ENCODE results near the gene CNGA3. TPM values are rescaled to one million over a fixed set of nuclear protein-coding genes. Genes with fewer than 3 reads are reported as not detected.

Gene CNGA3
- total and polyA plus RNA-seq, 10 of the 15 experiments (the other 5 are each of a cell fraction or from before 2014, with no cell fraction given), result not detected

DNA sequence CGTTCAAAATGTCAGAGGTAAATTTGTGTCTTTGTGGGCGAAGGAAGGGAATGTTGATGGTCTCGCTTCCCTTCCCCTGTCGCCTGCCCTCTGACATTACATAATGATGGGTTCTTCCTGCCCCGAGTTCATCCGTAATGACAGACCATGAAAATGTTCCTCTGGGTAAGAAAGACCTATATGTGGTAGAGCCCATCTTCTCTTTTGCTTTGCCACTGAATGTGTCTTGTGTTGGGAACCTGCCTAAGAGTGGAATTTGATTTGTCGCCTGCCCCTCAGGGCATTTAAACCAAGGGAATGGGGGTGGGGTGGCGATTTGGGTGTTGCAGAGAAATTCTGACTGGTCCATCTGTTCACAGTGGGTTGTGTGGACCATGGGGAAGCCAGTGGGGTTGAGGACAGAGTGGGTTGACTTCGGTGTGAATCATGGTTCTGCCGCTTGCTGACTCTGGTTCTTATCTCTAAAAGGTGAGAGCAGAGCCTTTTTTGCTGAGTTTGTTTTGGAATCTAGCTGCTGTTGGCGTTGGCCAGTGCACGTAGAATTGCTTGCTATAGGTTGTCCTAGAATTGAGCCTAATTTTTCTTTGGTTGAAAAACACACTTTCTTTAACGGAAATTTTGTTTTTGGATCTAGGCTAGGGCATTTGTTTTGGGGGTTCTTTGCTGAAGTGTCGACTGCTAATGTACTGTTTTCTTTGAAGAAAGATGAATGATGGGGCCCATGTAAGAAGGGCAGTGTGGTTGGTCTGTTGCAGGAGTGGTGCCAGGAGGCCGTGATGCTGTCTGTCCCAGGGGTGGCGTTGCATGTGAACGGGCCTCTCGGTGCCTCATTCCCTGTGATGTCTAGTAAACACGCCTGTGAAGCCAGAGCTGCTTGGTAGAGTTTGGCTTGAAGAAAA is 99.7 kb downstream of the CNGA3 start (continued):
- TF ChIP-seq SUZ12 (IDR thresholded peaks at IDR 0.05; ENCODE audit: unreplicated experiment) (no peak), KDM1A (IDR thresholded peaks at IDR 0.05; ENCODE audit: borderline replicate concordance) (no peak), NR2C2 (IDR thresholded peaks at IDR 0.05; ENCODE audit: borderline replicate concordance, control insufficient read depth, insufficient read length, low read depth) (no peak), KLF5 (IDR thresholded peaks at IDR 0.05; ENCODE audit: partially characterized antibody) (no peak), SMAD1 (IDR thresholded peaks at IDR 0.05; ENCODE audit: low read depth, partially characterized antibody) (no peak), PAX8 (IDR thresholded peaks at IDR 0.05) (no peak), TCF12 (IDR thresholded peaks at IDR 0.05; ENCODE audit: low read depth, low read length) (no peak), MXI1 (IDR thresholded peaks at IDR 0.05; ENCODE audit: low read depth, low read length) (peak; percentile 50; the same call in 1 of the 2 replicates), MEF2B (IDR thresholded peaks at IDR 0.05; ENCODE audit: partially characterized antibody, poor library complexity, severe bottlenecking) (peak; percentile 69), POLR2AphosphoS5 (IDR thresholded peaks at IDR 0.05; ENCODE audit: low read length) (peak; percentile 32; the same call in 1 of the 2 replicates), MTA2 (IDR thresholded peaks at IDR 0.05; ENCODE audit: low read depth) (no peak), TBL1XR1 (IDR thresholded peaks at IDR 0.05; ENCODE audit: low read depth, low read length) (no peak), FOXM1 (IDR thresholded peaks at IDR 0.05; ENCODE audit: low read depth, low read length) (no peak), BHLHE40 (IDR thresholded peaks at IDR 0.05; ENCODE audit: borderline replicate concordance in 1 of 2, low read depth in 2 of 2, low read length in 1 of 2) (peak in 1 of 2 experiments; percentile 27; a peak in 1 of 4 replicates), STAT3 (IDR thresholded peaks at IDR 0.05; ENCODE audit: low read depth, low read length) (0 out of 2 replicates have a peak, but pooled peaks have one; percentile 43)
- TF ChIP-seq, protein P1, sequence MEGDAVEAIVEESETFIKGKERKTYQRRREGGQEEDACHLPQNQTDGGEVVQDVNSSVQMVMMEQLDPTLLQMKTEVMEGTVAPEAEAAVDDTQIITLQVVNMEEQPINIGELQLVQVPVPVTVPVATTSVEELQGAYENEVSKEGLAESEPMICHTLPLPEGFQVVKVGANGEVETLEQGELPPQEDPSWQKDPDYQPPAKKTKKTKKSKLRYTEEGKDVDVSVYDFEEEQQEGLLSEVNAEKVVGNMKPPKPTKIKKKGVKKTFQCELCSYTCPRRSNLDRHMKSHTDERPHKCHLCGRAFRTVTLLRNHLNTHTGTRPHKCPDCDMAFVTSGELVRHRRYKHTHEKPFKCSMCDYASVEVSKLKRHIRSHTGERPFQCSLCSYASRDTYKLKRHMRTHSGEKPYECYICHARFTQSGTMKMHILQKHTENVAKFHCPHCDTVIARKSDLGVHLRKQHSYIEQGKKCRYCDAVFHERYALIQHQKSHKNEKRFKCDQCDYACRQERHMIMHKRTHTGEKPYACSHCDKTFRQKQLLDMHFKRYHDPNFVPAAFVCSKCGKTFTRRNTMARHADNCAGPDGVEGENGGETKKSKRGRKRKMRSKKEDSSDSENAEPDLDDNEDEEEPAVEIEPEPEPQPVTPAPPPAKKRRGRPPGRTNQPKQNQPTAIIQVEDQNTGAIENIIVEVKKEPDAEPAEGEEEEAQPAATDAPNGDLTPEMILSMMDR (IDR thresholded peaks at IDR 0.05 in 2 of 3, conservative IDR thresholded peaks at IDR 0.05 in 1 of 3; ENCODE audit: control insufficient read depth in 2 of 3, extremely low read depth in 1 of 3, insufficient read depth in 1 of 3, low read depth in 3 of 3, low read length in 3 of 3), result peak in 2 of 3 experiments; percentile 14 to 31; a peak in 2 of 6 replicates
- TF ChIP-seq, protein P2, sequence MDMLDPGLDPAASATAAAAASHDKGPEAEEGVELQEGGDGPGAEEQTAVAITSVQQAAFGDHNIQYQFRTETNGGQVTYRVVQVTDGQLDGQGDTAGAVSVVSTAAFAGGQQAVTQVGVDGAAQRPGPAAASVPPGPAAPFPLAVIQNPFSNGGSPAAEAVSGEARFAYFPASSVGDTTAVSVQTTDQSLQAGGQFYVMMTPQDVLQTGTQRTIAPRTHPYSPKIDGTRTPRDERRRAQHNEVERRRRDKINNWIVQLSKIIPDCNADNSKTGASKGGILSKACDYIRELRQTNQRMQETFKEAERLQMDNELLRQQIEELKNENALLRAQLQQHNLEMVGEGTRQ (IDR thresholded peaks at IDR 0.05; ENCODE audit: borderline replicate concordance, low read depth, low read length), result no peak
- TF ChIP-seq, protein P3, sequence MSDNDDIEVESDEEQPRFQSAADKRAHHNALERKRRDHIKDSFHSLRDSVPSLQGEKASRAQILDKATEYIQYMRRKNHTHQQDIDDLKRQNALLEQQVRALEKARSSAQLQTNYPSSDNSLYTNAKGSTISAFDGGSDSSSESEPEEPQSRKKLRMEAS (IDR thresholded peaks at IDR 0.05; ENCODE audit: low read depth, low read length), result 0 out of 2 replicates have a peak, but pooled peaks have one; percentile 37
